ENCODE results near the gene PRM1. TPM values are rescaled to one million over a fixed set of nuclear protein-coding genes. Genes with fewer than 3 reads are reported as not detected.
"Not testable (repeated sequence)": the region's sequence is repeated elsewhere in the genome, so short reads cannot be mapped to it uniquely, and the experiment has no call there.

The PRM1 gene
- total and polyA plus RNA-seq, 4 donors = not detected

GRCh38 chr16:11290102-11290893, 9.2 kb upstream of the PRM1 start:
- no peak for DNase-seq
- no peak overlapping the region for H3K9ac ChIP-seq (ENCODE audit: insufficient read depth in 1 of 2, low read length in 2 of 2)
- no peak overlapping the region for H3K27ac ChIP-seq (ENCODE audit: low read depth in 1 of 2, low read length in 1 of 2)
- WGBS, 2 donors = 86 to 94% methylated on average over 8 of the region's 8 CpGs
- H3K4me1 ChIP-seq (ENCODE audit: control insufficient read depth in 5 of 5, insufficient read depth in 5 of 5, low read length in 5 of 5) = peaks cover 0 to 12% (median 0%) of the 10 kb centered on the region in 5 donors
- H3K27me3 ChIP-seq (ENCODE audit: control insufficient read depth in 3 of 3, insufficient read depth in 3 of 3, low read length in 2 of 3) = no peaks in the 10 kb centered on the region
- TF ChIP-seq, protein P1, sequence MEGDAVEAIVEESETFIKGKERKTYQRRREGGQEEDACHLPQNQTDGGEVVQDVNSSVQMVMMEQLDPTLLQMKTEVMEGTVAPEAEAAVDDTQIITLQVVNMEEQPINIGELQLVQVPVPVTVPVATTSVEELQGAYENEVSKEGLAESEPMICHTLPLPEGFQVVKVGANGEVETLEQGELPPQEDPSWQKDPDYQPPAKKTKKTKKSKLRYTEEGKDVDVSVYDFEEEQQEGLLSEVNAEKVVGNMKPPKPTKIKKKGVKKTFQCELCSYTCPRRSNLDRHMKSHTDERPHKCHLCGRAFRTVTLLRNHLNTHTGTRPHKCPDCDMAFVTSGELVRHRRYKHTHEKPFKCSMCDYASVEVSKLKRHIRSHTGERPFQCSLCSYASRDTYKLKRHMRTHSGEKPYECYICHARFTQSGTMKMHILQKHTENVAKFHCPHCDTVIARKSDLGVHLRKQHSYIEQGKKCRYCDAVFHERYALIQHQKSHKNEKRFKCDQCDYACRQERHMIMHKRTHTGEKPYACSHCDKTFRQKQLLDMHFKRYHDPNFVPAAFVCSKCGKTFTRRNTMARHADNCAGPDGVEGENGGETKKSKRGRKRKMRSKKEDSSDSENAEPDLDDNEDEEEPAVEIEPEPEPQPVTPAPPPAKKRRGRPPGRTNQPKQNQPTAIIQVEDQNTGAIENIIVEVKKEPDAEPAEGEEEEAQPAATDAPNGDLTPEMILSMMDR (IDR thresholded peaks at IDR 0.05; ENCODE audit: control extremely low read depth, extremely low read depth) = no peak
- peak; percentile 41 for ATAC-seq (ENCODE audit: insufficient read depth, low FRiP score)
- H3K4me3 ChIP-seq = no peak overlapping the region
- no peaks in the 10 kb centered on the region for H3K36me3 ChIP-seq (ENCODE audit: control insufficient read depth in 4 of 4, insufficient read depth in 4 of 4, low read length in 4 of 4)
- no peaks in the 10 kb centered on the region for H3K9me3 ChIP-seq (ENCODE audit: control insufficient read depth in 4 of 4, insufficient read depth in 3 of 4, low read length in 3 of 4)

- DNase-seq; H3K4me3 ChIP-seq; H3K27ac ChIP-seq (ENCODE audit: low read depth in 1 of 2, low read length in 1 of 2); H3K36me3 ChIP-seq (ENCODE audit: control insufficient read depth in 4 of 4, insufficient read depth in 4 of 4, low read length in 4 of 4); ATAC-seq (ENCODE audit: insufficient read depth, low FRiP score); H3K9me3 ChIP-seq (ENCODE audit: control insufficient read depth in 4 of 4, insufficient read depth in 3 of 4, low read length in 3 of 4); H3K9ac ChIP-seq (ENCODE audit: insufficient read depth in 1 of 2, low read length in 2 of 2); H3K27me3 ChIP-seq (ENCODE audit: control insufficient read depth in 3 of 3, insufficient read depth in 3 of 3, low read length in 2 of 3): not testable (repeated sequence)
- peaks cover 0 to 12% (median 0%) of the 10 kb centered on the region in 5 donors for H3K4me1 ChIP-seq (ENCODE audit: control insufficient read depth in 5 of 5, insufficient read depth in 5 of 5, low read length in 5 of 5)
- WGBS, 2 donors = 62 to 64% methylated on average over 4 of the region's 4 CpGs
These were observed 8.6 kb upstream of the PRM1 start for GRCh38 chr16:11289696-11290095.

DNA sequence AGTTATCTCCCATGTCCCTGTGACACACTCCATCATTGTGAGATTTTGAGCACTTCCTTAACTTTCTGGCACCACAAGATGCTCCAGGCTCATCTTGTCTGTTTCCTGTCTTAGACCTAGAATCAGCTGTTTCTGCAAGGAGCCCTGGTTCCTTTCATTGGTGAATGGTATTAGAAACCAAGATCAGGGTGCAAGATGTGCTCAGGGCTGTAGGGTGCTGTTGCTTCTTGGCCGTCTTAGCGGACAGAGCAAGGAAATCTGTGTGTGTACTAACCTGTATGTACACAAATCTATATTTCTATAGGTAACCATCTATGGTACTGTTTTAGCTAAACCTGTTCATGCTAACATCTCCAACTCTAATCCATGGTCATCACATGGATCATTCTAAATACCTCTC, 8.1 kb upstream of the PRM1 start:
- WGBS, 2 donors = 95 to 100% methylated on average over 2 of the region's 2 CpGs
- DNase-seq = no peak
- TF ChIP-seq, protein P1 (IDR thresholded peaks at IDR 0.05; ENCODE audit: control extremely low read depth, extremely low read depth) = no peak
- no peaks in the 10 kb centered on the region for H3K36me3 ChIP-seq (ENCODE audit: control insufficient read depth in 4 of 4, insufficient read depth in 4 of 4, low read length in 4 of 4)
- H3K27me3 ChIP-seq (ENCODE audit: control insufficient read depth in 3 of 3, insufficient read depth in 3 of 3, low read length in 2 of 3) = no peaks in the 10 kb centered on the region
- peaks cover 0 to 12% (median 0%) of the 10 kb centered on the region in 5 donors for H3K4me1 ChIP-seq (ENCODE audit: control insufficient read depth in 5 of 5, insufficient read depth in 5 of 5, low read length in 5 of 5)
- no peak overlapping the region for H3K4me3 ChIP-seq
- H3K9me3 ChIP-seq (ENCODE audit: control insufficient read depth in 4 of 4, insufficient read depth in 3 of 4, low read length in 3 of 4) = no peaks in the 10 kb centered on the region
- ATAC-seq (ENCODE audit: insufficient read depth, low FRiP score) = no peak
- H3K9ac ChIP-seq (ENCODE audit: insufficient read depth in 1 of 2, low read length in 2 of 2) = no peak overlapping the region
- no peak overlapping the region for H3K27ac ChIP-seq (ENCODE audit: low read depth in 1 of 2, low read length in 1 of 2)

DNA sequence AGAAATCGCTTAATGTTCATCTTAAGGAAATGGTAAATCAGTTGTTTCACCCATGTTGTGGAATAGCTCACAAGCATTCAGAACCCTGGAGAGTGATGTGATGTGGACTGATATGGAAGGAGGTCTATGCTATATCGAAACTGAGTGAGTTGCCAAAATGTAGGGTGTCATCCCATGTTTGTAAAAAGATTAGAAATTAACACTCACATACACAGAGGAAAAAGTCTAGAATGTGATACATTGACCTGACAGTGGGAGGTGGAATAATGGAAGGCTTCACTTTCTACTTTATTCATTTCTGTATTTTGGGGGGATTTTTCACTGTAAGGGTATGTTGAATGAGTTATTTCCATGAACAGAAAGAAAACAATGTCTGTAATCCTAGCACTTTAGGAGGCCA, 4.7 kb upstream of the PRM1 start:
- no peak overlapping the region for H3K27ac ChIP-seq (ENCODE audit: low read depth in 1 of 2, low read length in 1 of 2)
- ATAC-seq (ENCODE audit: insufficient read depth, low FRiP score) (no peak), DNase-seq (no peak)
- WGBS, 2 donors = 87 to 89% methylated on average over 2 of the region's 2 CpGs
- H3K9me3 ChIP-seq (ENCODE audit: control insufficient read depth in 4 of 4, insufficient read depth in 3 of 4, low read length in 3 of 4) = no peaks in the 10 kb centered on the region
- H3K4me1 ChIP-seq (ENCODE audit: control insufficient read depth in 5 of 5, insufficient read depth in 5 of 5, low read length in 5 of 5) = peaks cover 0 to 2% (median 0%) of the 10 kb centered on the region in 5 donors
- H3K27me3 ChIP-seq (ENCODE audit: control insufficient read depth in 3 of 3, insufficient read depth in 3 of 3, low read length in 2 of 3) = no peaks in the 10 kb centered on the region
- no peak overlapping the region for H3K9ac ChIP-seq (ENCODE audit: insufficient read depth in 1 of 2, low read length in 2 of 2)
- TF ChIP-seq, protein P1 (IDR thresholded peaks at IDR 0.05; ENCODE audit: control extremely low read depth, extremely low read depth) = no peak
- H3K4me3 ChIP-seq = no peak overlapping the region
- H3K36me3 ChIP-seq (ENCODE audit: control insufficient read depth in 4 of 4, insufficient read depth in 4 of 4, low read length in 4 of 4) = no peaks in the 10 kb centered on the region

Measured in lung (tissue), 12 donors.